Activated CD4-positive, CD25-positive, alpha-beta regulatory T cell (primary cell): Measurements from ENCODE around the gene IFT27.

Experiments used
- DNase-seq, 4 experiments: peaks; one replicate each; lab custom pipeline; 2025; lab: John Stamatoyannopoulos, UW

Gene IFT27

GRCh38 chr22:36775964-36776669 is at the start of gene IFT27:
Gene IFT27 (minus strand): TSS chr22:36776119. CDS start chr22:36775707, 412 bp downstream.
- peak; percentile 89 to 97 (median 94) for DNase-seq

GRCh38 chr22:36824655-36825054 is 48.7 kb upstream of the IFT27 start:
- DNase-seq: no peak

GRCh38 chr22:36823186-36823839 is 47.4 kb upstream of the IFT27 start:
- no peak for DNase-seq

GRCh38 chr22:36822581-36822980 is 46.7 kb upstream of the IFT27 start:
- DNase-seq: no peak

GRCh38 chr22:36819112-36819511 is 43.2 kb upstream of the IFT27 start:
- no peak for DNase-seq

GRCh38 chr22:36818010-36818642 is 42.2 kb upstream of the IFT27 start:
- DNase-seq: no peak

- DNase-seq: no peak
Measured at GRCh38 chr22:36817525-36817848, 41.6 kb upstream of the IFT27 start.

GRCh38 chr22:36816636-36817524 is 41.0 kb upstream of the IFT27 start, which contains the start of gene PVALB:
Gene PVALB (minus strand): TSS chr22:36817035. CDS start chr22:36817005, 30 bp downstream.
- no peak for DNase-seq

- no peak for DNase-seq
Measured at GRCh38 chr22:36816339-36816635, 40.4 kb upstream of the IFT27 start.

- DNase-seq: no peak
Measured at GRCh38 chr22:36815558-36816338, 39.8 kb upstream of the IFT27 start.

- no peak for DNase-seq
Measured at GRCh38 chr22:36814801-36815200, 38.9 kb upstream of the IFT27 start.

- DNase-seq: no peak
Measured at GRCh38 chr22:36811094-36811800, 35.3 kb upstream of the IFT27 start.

GRCh38 chr22:36809351-36809750 is 33.4 kb upstream of the IFT27 start:
- no peak for DNase-seq

- DNase-seq: no peak
Measured at GRCh38 chr22:36808721-36809344, 32.9 kb upstream of the IFT27 start.

GRCh38 chr22:36807627-36808026 is 31.7 kb upstream of the IFT27 start:
- DNase-seq: no peak

- DNase-seq: no peak
Measured at GRCh38 chr22:36806835-36807234, 30.9 kb upstream of the IFT27 start.

GRCh38 chr22:36803358-36803757 is 27.4 kb upstream of the IFT27 start:
- no peak for DNase-seq

- DNase-seq: no peak
Measured at GRCh38 chr22:36798674-36799066, 22.8 kb upstream of the IFT27 start.

GRCh38 chr22:36797911-36798673 is 22.2 kb upstream of the IFT27 start:
- DNase-seq: no peak

- DNase-seq: no peak
Measured at GRCh38 chr22:36797374-36797773, 21.5 kb upstream of the IFT27 start.
